Measurements from ENCODE around the gene RABAC1. TPM values are rescaled to one million over a fixed set of nuclear protein-coding genes. Genes with fewer than 3 reads are reported as not detected.

Gene RABAC1
- polyA plus RNA-seq, 1 donor from 2014 or later = 290 TPM

GRCh38 chr19:41987141-41987860, 28.2 kb upstream of the RABAC1 start:
- Histone ChIP-seq H3K9ac (ENCODE audit: low read length) (no peak overlapping the region), H3K27me3 (ENCODE audit: insufficient read depth, low read depth, low read length) (no peaks in the 10 kb centered on the region), H3K27ac (ENCODE audit: low read length) (no peak overlapping the region), H3K4me2 (ENCODE audit: low read length) (no peak overlapping the region), H3K79me2 (replicated peaks; ENCODE audit: insufficient read depth, low read length) (peaks cover 21% of the 10 kb centered on the region), H3K9me2 (ENCODE audit: insufficient read depth, low read length) (no peaks in the 10 kb centered on the region), H3K9me3 (ENCODE audit: low read length) (no peaks in the 10 kb centered on the region), H3K4me3 (ENCODE audit: low read length) (no peak overlapping the region), H3F3A (ENCODE audit: insufficient read depth, low read length, poor library complexity, severe bottlenecking) (no peaks in the 10 kb centered on the region), H4K20me1 (ENCODE audit: insufficient read depth) (peaks cover 3% of the 10 kb centered on the region), H2AFZ (ENCODE audit: low read depth, low read length) (no peak overlapping the region), H3K36me3 (ENCODE audit: insufficient read depth, low read length) (no peaks in the 10 kb centered on the region)
- TF ChIP-seq TAF1 (IDR thresholded peaks at IDR 0.05; ENCODE audit: low read depth) = no peak
- TF ChIP-seq, protein P1, sequence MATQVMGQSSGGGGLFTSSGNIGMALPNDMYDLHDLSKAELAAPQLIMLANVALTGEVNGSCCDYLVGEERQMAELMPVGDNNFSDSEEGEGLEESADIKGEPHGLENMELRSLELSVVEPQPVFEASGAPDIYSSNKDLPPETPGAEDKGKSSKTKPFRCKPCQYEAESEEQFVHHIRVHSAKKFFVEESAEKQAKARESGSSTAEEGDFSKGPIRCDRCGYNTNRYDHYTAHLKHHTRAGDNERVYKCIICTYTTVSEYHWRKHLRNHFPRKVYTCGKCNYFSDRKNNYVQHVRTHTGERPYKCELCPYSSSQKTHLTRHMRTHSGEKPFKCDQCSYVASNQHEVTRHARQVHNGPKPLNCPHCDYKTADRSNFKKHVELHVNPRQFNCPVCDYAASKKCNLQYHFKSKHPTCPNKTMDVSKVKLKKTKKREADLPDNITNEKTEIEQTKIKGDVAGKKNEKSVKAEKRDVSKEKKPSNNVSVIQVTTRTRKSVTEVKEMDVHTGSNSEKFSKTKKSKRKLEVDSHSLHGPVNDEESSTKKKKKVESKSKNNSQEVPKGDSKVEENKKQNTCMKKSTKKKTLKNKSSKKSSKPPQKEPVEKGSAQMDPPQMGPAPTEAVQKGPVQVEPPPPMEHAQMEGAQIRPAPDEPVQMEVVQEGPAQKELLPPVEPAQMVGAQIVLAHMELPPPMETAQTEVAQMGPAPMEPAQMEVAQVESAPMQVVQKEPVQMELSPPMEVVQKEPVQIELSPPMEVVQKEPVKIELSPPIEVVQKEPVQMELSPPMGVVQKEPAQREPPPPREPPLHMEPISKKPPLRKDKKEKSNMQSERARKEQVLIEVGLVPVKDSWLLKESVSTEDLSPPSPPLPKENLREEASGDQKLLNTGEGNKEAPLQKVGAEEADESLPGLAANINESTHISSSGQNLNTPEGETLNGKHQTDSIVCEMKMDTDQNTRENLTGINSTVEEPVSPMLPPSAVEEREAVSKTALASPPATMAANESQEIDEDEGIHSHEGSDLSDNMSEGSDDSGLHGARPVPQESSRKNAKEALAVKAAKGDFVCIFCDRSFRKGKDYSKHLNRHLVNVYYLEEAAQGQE (IDR thresholded peaks at IDR 0.05; ENCODE audit: borderline replicate concordance) = no peak
- TF ChIP-seq, protein P2, sequence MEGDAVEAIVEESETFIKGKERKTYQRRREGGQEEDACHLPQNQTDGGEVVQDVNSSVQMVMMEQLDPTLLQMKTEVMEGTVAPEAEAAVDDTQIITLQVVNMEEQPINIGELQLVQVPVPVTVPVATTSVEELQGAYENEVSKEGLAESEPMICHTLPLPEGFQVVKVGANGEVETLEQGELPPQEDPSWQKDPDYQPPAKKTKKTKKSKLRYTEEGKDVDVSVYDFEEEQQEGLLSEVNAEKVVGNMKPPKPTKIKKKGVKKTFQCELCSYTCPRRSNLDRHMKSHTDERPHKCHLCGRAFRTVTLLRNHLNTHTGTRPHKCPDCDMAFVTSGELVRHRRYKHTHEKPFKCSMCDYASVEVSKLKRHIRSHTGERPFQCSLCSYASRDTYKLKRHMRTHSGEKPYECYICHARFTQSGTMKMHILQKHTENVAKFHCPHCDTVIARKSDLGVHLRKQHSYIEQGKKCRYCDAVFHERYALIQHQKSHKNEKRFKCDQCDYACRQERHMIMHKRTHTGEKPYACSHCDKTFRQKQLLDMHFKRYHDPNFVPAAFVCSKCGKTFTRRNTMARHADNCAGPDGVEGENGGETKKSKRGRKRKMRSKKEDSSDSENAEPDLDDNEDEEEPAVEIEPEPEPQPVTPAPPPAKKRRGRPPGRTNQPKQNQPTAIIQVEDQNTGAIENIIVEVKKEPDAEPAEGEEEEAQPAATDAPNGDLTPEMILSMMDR (IDR thresholded peaks at IDR 0.05; ENCODE audit: poor library complexity, severe bottlenecking) = no peak
- TF ChIP-seq SMC3 (conservative IDR thresholded peaks at IDR 0.05; ENCODE audit: poor library complexity) = no peak
- no peak for TF ChIP-seq RAD21 (conservative IDR thresholded peaks at IDR 0.05)
- TF ChIP-seq EZH2 (IDR thresholded peaks at IDR 0.05; ENCODE audit: borderline replicate concordance, insufficient read depth, low read length, poor library complexity, severe bottlenecking) = no peak
- no peak for TF ChIP-seq MXI1 (conservative IDR thresholded peaks at IDR 0.05; ENCODE audit: poor library complexity, severe bottlenecking)

DNA sequence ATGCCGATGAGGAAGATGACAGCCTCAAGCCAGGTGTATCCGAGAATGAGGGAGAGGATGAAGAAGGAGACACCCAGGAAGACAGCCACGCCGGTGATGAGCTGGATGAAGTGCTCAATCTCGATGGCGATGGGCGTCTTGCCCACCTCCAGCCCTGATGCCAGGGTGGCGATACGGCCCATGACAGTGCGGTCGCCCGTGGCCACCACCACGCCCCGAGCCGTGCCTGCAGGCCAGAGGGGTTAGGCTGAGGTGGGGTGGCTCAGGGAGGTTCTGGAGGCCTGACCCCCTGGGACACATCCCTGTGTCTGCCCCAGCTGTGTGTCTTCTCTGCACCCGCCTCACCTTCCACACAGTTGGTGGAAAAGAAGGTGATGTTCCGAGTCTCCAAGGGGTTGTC, 25.8 kb upstream of the RABAC1 start:
- Histone ChIP-seq H3K9ac (ENCODE audit: low read length) (no peak overlapping the region), H2AFZ (ENCODE audit: low read depth, low read length) (no peak overlapping the region), H3K9me3 (ENCODE audit: low read length) (no peaks in the 10 kb centered on the region), H4K20me1 (ENCODE audit: insufficient read depth) (no peaks in the 10 kb centered on the region), H3K4me3 (ENCODE audit: low read length) (no peak overlapping the region), H3K36me3 (ENCODE audit: insufficient read depth, low read length) (peaks cover 8% of the 10 kb centered on the region), H3F3A (ENCODE audit: insufficient read depth, low read length, poor library complexity, severe bottlenecking) (no peaks in the 10 kb centered on the region), H3K79me2 (replicated peaks; ENCODE audit: insufficient read depth, low read length) (peaks cover 5% of the 10 kb centered on the region), H3K27me3 (ENCODE audit: insufficient read depth, low read depth, low read length) (no peaks in the 10 kb centered on the region), H3K9me2 (ENCODE audit: insufficient read depth, low read length) (no peaks in the 10 kb centered on the region), H3K4me2 (ENCODE audit: low read length) (no peak overlapping the region), H3K27ac (ENCODE audit: low read length) (no peak overlapping the region)
- no peak for TF ChIP-seq TAF1 (IDR thresholded peaks at IDR 0.05; ENCODE audit: low read depth)
- TF ChIP-seq EP300 (conservative IDR thresholded peaks at IDR 0.05; ENCODE audit: poor library complexity, severe bottlenecking) = no peak
- no peak for TF ChIP-seq EZH2 (IDR thresholded peaks at IDR 0.05; ENCODE audit: borderline replicate concordance, insufficient read depth, low read length, poor library complexity, severe bottlenecking)
- TF ChIP-seq, protein P1 (IDR thresholded peaks at IDR 0.05; ENCODE audit: borderline replicate concordance) = no peak
